ENCODE measurements around the gene RHO.
"Not testable (repeated sequence)": the region's sequence is repeated elsewhere in the genome, so short reads cannot be mapped to it uniquely, and the experiment has no call there.

RHO gene

DNA sequence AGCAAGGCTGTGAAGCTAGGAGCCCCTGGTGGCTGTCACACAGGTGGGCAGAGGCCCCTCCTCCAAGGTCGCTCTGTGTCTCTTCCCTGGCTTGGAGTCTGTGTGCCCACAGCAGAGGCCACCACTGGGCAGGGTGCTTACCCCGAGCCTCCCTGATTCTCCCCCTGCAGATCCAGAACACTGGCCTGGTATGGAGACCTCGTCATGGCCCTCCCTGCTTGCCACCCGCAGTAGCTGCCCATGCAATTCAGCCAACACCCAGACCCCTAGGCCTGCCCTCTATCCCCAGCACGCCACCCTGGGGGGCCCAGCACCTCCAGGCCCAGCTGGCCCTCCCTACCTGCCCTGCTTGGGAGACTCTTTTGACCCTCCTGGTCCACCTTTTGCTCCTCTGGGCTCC, 5.5 kb upstream of the RHO start:
- ATAC-seq = no peak

DNA sequence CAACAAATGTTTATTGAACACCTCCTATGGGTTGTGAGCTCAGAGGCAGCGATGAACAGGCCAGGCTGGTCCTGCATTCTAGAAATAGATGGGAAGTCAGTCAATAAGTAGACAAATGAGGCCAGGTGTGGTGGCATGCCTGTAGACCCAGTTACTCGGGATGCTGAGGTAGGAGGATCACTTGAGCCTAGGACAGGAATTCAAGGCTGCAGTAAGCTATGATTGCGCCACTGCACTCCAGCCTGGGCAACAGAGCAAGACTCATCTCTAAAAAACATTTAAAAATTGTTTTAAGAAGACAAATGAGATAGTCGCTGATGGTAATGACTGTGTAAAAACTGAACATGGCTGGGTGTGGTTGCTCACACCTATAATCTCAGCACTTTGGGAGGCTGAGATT, 4.4 kb upstream of the RHO start:
- ATAC-seq = no peak

DNA sequence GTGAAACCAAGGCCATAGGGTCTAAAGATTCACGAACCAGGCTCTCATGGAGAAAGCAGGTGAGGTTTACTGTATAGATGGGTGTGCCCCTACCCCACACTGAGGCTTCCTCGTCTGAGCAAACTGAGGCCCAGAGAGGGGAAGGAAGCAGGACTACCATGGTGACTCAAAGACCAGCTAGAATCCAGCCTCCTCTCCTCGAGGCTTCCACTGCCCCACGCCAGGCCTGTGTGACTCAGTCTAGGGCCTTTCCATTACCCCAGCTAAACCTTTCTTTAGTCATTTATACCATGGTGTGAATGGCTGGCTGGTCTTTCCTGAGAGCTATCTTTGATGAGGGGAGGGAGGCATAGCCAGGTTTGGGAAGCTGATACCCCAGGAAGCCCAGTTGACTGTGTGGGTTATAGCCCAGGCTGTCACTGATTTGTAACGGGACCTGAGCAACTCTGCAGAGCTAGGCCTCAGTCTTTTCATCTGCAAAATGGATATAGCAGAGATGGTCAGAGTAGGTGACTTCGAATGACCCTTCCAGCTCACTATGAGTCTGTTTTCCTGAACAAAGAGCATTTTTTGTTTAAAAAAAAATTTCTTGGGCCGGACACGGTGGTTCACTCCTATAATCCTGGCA, 3.0 kb upstream of the RHO start:
- peak; percentile 28 to 34 for ATAC-seq

DNA sequence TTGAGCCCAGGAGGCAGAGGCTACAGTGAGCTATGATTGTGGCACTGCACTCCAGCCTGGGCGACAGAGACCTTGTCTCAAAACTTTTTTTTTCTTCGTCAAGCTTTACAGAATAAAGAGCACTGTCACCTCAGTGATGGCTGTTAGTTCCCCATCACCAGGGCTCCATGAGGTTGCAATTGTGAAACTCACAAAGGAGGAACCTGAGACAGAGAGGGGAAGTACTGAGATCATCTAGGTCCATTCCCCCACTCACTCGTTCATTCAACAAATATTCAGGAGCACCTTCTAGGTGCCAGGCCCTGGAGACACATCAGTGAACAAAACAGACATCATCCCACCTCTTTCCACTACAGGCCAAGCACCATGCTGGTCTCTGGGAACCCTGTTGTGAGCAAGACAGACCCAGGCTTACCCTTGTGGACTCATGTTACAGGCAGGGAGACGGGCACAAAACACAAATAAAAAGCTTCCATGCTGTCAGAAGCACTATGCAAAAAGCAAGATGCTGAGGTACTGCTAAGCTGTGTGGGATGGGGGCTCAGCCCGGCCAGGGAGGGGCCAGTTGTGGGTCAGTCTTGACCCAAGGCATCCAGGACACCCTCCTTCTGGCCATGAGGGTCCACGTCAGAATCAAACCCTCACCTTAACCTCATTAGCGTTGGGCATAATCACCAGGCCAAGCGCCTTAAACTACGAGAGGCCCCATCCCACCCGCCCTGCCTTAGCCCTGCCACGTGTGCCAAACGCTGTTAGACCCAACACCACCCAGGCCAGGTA, 2.1 kb upstream of the RHO start:
- peak; percentile 57 to 58 for ATAC-seq

DNA sequence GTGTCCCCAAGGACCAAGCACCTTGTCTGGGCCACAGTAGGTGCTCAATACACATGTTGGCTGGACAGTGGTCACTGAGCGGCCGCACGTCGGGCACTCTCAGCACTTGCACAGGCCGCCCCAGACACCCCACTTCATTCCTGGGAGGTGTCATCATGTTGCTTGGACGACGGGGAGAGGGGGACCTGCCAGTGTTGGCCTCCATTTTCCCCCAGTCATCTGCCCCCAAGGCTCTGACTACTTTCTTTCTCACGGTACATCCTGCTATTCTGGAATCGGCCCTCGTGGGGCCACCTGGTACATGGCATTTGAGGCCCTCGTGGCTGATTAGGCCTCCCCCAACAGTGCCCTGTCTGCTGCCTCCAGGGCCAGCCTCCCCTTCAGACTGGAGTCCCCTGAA, 1.2 kb upstream of the RHO start:
- no peak for ATAC-seq

DNA sequence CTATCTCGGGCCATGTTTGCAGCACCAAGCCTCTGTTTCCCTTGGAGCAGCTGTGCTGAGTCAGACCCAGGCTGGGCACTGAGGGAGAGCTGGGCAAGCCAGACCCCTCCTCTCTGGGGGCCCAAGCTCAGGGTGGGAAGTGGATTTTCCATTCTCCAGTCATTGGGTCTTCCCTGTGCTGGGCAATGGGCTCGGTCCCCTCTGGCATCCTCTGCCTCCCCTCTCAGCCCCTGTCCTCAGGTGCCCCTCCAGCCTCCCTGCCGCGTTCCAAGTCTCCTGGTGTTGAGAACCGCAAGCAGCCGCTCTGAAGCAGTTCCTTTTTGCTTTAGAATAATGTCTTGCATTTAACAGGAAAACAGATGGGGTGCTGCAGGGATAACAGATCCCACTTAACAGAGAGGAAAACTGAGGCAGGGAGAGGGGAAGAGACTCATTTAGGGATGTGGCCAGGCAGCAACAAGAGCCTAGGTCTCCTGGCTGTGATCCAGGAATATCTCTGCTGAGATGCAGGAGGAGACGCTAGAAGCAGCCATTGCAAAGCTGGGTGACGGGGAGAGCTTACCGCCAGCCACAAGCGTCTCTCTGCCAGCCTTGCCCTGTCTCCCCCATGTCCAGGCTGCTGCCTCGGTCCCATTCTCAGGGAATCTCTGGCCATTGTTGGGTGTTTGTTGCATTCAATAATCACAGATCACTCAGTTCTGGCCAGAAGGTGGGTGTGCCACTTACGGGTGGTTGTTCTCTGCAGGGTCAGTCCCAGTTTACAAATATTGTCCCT, 1.2 kb downstream of the RHO start:
- no peak for ATAC-seq

DNA sequence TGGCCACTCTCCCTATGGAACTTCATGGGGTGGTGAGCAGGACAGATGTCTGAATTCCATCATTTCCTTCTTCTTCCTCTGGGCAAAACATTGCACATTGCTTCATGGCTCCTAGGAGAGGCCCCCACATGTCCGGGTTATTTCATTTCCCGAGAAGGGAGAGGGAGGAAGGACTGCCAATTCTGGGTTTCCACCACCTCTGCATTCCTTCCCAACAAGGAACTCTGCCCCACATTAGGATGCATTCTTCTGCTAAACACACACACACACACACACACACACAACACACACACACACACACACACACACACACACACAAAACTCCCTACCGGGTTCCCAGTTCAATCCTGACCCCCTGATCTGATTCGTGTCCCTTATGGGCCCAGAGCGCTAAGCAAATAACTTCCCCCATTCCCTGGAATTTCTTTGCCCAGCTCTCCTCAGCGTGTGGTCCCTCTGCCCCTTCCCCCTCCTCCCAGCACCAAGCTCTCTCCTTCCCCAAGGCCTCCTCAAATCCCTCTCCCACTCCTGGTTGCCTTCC, 1.9 kb downstream of the RHO start:
- no peak for ATAC-seq

DNA sequence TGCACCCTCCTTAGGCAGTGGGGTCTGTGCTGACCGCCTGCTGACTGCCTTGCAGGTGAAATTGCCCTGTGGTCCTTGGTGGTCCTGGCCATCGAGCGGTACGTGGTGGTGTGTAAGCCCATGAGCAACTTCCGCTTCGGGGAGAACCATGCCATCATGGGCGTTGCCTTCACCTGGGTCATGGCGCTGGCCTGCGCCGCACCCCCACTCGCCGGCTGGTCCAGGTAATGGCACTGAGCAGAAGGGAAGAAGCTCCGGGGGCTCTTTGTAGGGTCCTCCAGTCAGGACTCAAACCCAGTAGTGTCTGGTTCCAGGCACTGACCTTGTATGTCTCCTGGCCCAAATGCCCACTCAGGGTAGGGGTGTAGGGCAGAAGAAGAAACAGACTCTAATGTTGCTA, 2.4 kb downstream of the RHO start:
- ATAC-seq = no peak

DNA sequence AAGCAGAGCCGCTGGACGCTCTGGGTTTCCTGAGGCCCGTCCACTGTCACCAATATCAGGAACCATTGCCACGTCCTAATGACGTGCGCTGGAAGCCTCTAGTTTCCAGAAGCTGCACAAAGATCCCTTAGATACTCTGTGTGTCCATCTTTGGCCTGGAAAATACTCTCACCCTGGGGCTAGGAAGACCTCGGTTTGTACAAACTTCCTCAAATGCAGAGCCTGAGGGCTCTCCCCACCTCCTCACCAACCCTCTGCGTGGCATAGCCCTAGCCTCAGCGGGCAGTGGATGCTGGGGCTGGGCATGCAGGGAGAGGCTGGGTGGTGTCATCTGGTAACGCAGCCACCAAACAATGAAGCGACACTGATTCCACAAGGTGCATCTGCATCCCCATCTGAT, 3.3 kb downstream of the RHO start:
- ATAC-seq = no peak

DNA sequence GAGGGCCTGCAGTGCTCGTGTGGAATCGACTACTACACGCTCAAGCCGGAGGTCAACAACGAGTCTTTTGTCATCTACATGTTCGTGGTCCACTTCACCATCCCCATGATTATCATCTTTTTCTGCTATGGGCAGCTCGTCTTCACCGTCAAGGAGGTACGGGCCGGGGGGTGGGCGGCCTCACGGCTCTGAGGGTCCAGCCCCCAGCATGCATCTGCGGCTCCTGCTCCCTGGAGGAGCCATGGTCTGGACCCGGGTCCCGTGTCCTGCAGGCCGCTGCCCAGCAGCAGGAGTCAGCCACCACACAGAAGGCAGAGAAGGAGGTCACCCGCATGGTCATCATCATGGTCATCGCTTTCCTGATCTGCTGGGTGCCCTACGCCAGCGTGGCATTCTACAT, 3.8 kb downstream of the RHO start:
- ATAC-seq = no peak

DNA sequence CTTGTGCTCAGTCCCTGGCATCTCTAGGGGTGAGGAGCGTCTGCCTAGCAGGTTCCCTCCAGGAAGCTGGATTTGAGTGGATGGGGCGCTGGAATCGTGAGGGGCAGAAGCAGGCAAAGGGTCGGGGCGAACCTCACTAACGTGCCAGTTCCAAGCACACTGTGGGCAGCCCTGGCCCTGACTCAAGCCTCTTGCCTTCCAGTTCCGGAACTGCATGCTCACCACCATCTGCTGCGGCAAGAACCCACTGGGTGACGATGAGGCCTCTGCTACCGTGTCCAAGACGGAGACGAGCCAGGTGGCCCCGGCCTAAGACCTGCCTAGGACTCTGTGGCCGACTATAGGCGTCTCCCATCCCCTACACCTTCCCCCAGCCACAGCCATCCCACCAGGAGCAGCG, 5.0 kb downstream of the RHO start:
- ATAC-seq = no peak

DNA sequence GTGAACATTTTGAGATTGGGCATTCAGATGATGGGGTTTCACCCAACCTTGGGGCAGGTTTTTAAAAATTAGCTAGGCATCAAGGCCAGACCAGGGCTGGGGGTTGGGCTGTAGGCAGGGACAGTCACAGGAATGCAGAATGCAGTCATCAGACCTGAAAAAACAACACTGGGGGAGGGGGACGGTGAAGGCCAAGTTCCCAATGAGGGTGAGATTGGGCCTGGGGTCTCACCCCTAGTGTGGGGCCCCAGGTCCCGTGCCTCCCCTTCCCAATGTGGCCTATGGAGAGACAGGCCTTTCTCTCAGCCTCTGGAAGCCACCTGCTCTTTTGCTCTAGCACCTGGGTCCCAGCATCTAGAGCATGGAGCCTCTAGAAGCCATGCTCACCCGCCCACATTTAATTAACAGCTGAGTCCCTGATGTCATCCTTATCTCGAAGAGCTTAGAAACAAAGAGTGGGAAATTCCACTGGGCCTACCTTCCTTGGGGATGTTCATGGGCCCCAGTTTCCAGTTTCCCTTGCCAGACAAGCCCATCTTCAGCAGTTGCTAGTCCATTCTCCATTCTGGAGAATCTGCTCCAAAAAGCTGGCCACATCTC, 6.1 kb downstream of the RHO start:
- ATAC-seq = no peak

DNA sequence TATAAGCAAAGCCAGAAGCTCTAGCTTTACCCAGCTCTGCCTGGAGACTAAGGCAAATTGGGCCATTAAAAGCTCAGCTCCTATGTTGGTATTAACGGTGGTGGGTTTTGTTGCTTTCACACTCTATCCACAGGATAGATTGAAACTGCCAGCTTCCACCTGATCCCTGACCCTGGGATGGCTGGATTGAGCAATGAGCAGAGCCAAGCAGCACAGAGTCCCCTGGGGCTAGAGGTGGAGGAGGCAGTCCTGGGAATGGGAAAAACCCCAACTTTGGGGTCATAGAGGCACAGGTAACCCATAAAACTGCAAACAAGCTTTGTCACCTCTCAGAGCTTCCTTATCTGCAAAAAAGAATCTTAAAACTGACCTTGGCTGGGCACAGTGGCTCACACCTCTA, 6.6 kb downstream of the RHO start:
- no peak for ATAC-seq

DNA sequence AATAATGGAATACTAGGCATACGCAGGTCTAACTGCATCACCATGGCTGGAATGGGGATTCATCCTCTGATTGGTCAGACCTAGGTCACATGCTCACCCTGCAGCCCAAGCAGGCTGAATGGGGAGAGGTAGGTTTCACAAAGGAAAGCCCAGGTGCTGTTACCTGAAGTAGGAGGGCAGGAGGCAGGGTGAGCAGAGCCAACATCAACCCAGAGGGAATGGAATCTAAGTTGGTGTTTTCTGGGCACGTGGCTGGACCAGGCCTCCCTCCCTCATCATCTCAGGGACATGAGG, 7.9 kb downstream of the RHO start:
- ATAC-seq = no peak

DNA sequence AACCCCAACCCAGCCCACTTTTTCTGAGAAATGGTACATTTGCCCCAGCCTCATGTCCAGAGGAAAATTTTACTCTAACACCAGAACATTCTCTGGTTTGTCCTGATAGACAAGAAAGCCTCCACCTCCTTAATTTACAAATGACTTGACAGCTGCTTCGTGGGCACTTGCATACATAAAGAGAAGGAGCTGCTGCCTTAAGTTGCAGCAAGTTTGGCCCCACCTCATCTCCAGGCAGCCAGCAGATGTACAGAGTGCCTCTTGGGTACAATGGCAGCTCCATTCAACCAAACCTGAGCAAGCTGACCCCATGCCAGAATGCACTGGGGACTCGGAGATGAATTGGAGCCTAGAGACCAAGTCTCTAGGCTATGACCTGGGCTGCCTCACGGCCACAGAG, 8.4 kb downstream of the RHO start:
- no peak for ATAC-seq

DNA sequence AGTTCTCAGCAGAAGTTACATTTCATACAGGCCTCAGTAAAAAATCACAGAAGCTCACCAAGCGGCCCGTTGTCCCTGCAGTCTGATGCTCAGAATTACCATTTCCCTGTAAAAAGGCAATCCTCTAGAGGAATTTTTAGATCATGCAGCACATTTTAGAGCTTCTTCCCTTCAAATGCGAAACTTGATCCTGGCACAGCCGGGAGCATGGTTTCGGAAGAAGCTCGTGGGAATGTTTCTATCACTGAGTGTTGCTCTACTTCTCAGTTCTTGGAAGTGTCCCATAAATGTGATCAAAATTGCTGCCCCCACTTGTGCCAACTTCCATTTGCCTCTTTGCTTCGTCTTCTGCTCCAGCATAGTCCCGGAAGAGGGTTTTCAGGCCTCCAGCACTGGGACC, 10.8 kb downstream of the RHO start:
- no peak for ATAC-seq

DNA sequence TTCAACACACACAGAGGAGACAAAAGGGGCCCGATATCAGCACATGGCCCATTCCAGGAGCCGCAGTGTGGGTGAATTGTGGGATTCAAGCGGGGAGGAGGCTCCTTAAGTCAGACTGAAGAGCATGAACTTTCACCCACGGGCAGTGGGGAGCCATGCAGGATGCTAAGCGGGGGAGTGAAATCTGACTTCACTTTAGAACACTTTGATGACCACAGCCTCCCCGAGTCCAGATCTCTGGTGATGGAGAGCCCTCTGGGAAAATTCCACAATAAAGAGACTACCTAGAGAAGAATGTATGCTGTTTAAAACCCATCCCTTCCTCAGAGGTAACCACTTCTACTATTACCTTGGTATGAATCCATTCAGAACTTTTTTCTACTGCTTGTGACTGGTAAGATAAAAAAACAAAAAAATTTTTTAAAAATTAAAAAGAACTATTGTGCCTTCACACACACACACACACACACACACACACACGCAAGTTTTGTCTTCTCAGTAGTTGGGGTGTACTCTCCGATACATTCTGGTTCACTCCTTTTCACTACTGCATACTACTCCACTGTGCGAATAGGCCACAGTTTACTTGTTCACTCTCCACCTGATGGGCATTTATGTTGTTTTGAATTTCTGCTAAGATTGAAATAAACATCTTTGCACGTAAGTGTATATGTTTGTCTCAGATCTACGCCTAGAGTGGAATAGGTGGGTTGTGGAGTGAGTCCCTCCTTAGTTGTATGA, 12.5 kb downstream of the RHO start:
- no peak for ATAC-seq

DNA sequence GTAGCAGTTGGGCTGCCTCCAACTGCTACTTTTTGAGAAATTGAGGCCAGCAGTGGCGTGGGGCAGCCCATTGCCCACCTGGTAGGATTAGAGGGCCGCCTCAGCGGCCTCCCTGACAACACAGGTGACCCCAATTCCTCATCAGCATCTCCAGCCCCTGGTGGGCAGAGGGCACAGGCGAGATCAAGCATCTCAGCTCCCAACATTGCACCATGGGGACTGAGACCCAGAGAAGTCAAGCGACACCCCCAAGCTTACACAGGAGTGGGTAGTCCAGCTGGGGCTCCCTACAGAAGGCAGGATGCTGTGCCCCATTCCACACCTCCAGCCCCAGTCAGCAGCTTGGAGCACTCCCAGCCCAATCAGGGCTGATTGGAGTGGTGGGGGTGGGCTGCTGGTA, 14.3 kb downstream of the RHO start:
- no peak for ATAC-seq

DNA sequence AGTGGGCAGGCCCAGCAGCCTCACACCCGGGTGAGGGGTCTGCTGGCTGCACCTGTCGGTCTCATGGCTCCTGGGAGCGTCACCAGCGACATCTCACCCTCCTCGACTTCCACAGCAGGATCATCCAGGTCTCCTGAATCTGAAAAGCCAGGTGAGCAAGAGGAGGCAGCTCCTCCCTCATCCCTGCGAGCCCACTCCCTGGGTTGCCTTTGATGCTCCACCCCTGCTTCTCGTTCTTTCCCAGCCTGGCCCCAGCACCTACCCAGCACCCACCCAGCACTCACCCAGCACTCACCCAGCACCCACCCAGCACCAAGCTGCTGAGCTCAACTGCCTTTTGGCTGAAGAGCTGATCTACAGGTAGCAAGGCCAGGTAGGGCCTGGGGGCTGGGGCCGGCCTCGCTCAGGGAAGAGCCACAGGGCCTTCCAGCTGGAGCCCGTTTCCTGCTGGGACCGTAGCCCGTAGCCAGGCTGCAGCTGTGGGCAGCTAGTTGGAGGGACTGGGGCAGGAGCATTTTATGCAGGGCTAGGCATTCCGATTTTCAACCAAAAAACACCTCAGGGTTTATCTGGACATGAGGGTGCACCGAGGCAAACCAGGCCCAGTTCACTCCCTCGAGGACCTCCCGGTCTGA, 14.8 kb downstream of the RHO start, which contains the start of gene H1-8:
H1-8 (plus strand) TSS at position 20 of the 635 bp plus-strand sequence; CDS start at position 64, 44 bp downstream.
- no peak for ATAC-seq

DNA sequence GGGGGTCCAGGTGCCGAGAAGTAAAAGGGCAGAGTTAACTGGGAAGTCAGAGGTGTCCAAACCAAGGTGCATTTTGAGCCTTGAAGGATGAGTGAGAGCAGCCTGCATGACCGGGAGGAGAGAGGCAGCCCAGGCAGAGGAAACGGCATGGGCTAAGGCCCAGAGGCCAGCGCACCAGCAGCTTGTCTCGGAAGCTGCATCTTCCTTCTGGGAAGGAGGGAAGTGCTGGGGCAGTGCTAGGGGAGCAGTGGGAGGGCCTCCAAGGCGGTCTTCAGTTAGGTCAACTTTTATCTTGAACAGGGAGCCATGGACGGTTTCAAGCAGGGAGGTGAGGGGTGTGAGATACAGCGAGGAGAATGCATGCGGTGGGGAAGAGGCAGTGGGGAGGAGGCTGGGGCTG, 15.6 kb downstream of the RHO start:
- no peak for ATAC-seq

DNA sequence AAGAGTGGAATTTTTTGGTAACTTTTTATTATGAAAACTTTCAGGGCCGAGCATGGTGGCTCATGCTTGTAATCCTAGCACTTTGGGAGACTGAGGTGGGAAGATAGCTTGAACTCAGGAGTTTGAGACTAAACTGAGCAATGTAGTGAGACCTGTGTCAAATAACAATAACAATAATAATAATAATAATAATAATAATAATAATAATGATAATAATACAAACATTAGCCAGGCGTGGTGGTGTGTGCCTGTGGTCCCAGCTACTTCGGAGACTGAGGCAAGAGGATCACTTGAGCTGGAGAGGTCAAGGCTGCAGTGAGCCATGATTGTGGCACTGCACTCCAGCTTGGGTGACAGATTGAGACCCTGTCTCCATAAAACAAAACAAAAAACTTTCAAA, 17.5 kb downstream of the RHO start:
- not testable (repeated sequence) for ATAC-seq

DNA sequence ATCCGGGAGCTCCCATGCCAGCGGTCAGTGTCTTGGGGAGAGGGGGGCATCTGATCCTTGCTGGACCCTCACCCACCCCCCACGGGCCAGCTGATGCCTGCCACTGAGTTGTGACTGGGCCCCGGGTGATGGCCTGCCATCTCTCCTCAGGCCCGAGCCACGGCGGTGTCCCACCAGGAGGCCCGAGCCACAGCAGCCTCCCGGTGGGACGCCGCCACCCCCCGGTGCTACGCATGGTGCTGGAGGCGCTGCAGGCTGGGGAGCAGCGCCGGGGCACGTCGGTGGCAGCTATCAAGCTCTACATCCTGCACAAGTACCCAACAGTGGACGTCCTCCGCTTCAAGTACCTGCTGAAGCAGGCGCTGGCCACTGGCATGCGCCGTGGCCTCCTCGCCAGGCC, 18.8 kb downstream of the RHO start:
- ATAC-seq = no peak
